Activated CD4-positive, alpha-beta T cell treated with anti-CD3 and anti-CD28 coated beads for 48 hours (primary cell): ENCODE data around the gene MAN1C1.
"Not testable (repeated sequence)": the region's sequence is repeated elsewhere in the genome, so short reads cannot be mapped to it uniquely, and the experiment has no call there.

Experiments
- DNase-seq: peaks from one replicate; pipeline ENCODE4 v3.0.0-alpha.2; 2020

The MAN1C1 gene

GRCh38 chr1:25636141-25636540, 19.6 kb downstream of the MAN1C1 start:
- DNase-seq = not testable (repeated sequence)

- DNase-seq = no peak
Observed at GRCh38 chr1:25640646-25641328, 24.2 kb downstream of the MAN1C1 start.

GRCh38 chr1:25641329-25641725, 24.7 kb downstream of the MAN1C1 start:
- DNase-seq = no peak

- no peak for DNase-seq
Observed at GRCh38 chr1:25641931-25642573, 25.5 kb downstream of the MAN1C1 start.

- DNase-seq = peak; percentile 78
Observed at GRCh38 chr1:25642574-25643108, 26.1 kb downstream of the MAN1C1 start.

- DNase-seq = no peak
Observed at GRCh38 chr1:25643929-25644328, 27.3 kb downstream of the MAN1C1 start.

- DNase-seq = no peak
Observed at GRCh38 chr1:25644962-25645361, 28.4 kb downstream of the MAN1C1 start.

GRCh38 chr1:25645637-25646400, 29.2 kb downstream of the MAN1C1 start:
- DNase-seq = no peak

GRCh38 chr1:25647106-25647505, 30.5 kb downstream of the MAN1C1 start:
- DNase-seq = no peak

- DNase-seq = no peak
Observed at GRCh38 chr1:25647863-25648262, 31.3 kb downstream of the MAN1C1 start.

- no peak for DNase-seq
Observed at GRCh38 chr1:25648681-25649440, 32.3 kb downstream of the MAN1C1 start.

GRCh38 chr1:25649505-25650288, 33.1 kb downstream of the MAN1C1 start:
- no peak for DNase-seq

- DNase-seq = no peak
Observed at GRCh38 chr1:25650289-25650576, 33.6 kb downstream of the MAN1C1 start.

- no peak for DNase-seq
Observed at GRCh38 chr1:25651036-25651640, 34.5 kb downstream of the MAN1C1 start.

GRCh38 chr1:25651824-25652741, 35.5 kb downstream of the MAN1C1 start:
- no peak for DNase-seq

- no peak for DNase-seq
Observed at GRCh38 chr1:25653558-25653957, 37.0 kb downstream of the MAN1C1 start.

- DNase-seq = no peak
Observed at GRCh38 chr1:25654109-25654660, 37.6 kb downstream of the MAN1C1 start.

GRCh38 chr1:25657121-25657882, 40.7 kb downstream of the MAN1C1 start:
- no peak for DNase-seq
